Caki2 (cell line): ENCODE measurements around the gene UNK. TPM values are rescaled to one million over a fixed set of nuclear protein-coding genes. Genes with fewer than 3 reads are reported as not detected.

Experiments
- DNase-seq: peaks from one replicate; pipeline ENCODE4 v3.0.0-alpha.2; 2015; ENCODE audit warnings: low read depth
- in situ Hi-C: cut with HindIII; loops from 2 replicates; pipeline ENCODE4 v1.10.0; 2016; ENCODE audit warnings: low sequenced_read_pairs, low pct_unique_long_range_greater_than_20kb, mixed read lengths
- total RNA-seq: library from RNA; depleted of rRNA; stranded (reverse); fragments of >200 nt; shearing (Covaris generic); gene quantifications from 2 replicates; pipeline ENCODE4 v1.2.3, GENCODE V29; 2014; ENCODE audit warnings: low replicate concordance

The UNK gene
- total RNA-seq, 1 experiment from 2014 or later, result 37.1 TPM

- in situ Hi-C loops, result no loop called here
- no peak for DNase-seq
Measured at GRCh38 chr17:75812096-75813013, 27.7 kb downstream of the UNK start.

- in situ Hi-C loops, result no loop called here
Measured at GRCh38 chr17:75813081-75814020, 28.7 kb downstream of the UNK start.

GRCh38 chr17:75814021-75814395 lies 29.4 kb downstream of the UNK start:
- in situ Hi-C loops, result no loop called here
- no peak for DNase-seq

More at GRCh38 chr17:75813081-75814020, 28.7 kb downstream of the UNK start:
- no peak for DNase-seq

GRCh38 chr17:75814900-75815373 lies 30.3 kb downstream of the UNK start:
- peak; percentile 30 for DNase-seq
- in situ Hi-C loops, result no loop called here

GRCh38 chr17:75815399-75815798 lies 30.8 kb downstream of the UNK start:
- DNase-seq, result no peak
- in situ Hi-C loops, result no loop called here

- in situ Hi-C loops, result no loop called here
- DNase-seq, result no peak
Measured at GRCh38 chr17:75816693-75817092, 32.1 kb downstream of the UNK start.

GRCh38 chr17:75817571-75817970 lies 33.0 kb downstream of the UNK start:
- DNase-seq, result no peak
- in situ Hi-C loops, result no loop called here

- in situ Hi-C loops, result no loop called here
- no peak for DNase-seq
Measured at GRCh38 chr17:75818326-75818885, 33.8 kb downstream of the UNK start.

GRCh38 chr17:75819116-75819515 lies 34.5 kb downstream of the UNK start:
- in situ Hi-C loops, result no loop called here
- no peak for DNase-seq

- in situ Hi-C loops, result no loop called here
- DNase-seq, result no peak
Measured at GRCh38 chr17:75819678-75820077, 35.1 kb downstream of the UNK start.

- in situ Hi-C loops, result no loop called here
Measured at GRCh38 chr17:75820094-75821080, 35.8 kb downstream of the UNK start.

GRCh38 chr17:75821552-75821951 lies 36.9 kb downstream of the UNK start:
- in situ Hi-C loops, result no loop called here
- DNase-seq, result no peak

More at GRCh38 chr17:75820094-75821080, 35.8 kb downstream of the UNK start:
- no peak for DNase-seq

GRCh38 chr17:75822119-75822799 lies 37.7 kb downstream of the UNK start:
- in situ Hi-C loops, result no loop called here
- DNase-seq, result no peak

- in situ Hi-C loops, result no loop called here
- DNase-seq, result no peak
Measured at GRCh38 chr17:75822800-75823166, 38.2 kb downstream of the UNK start.

GRCh38 chr17:75823257-75824041 lies 38.8 kb downstream of the UNK start:
- no peak for DNase-seq
- in situ Hi-C loops, result no loop called here

GRCh38 chr17:75824050-75824552 lies 39.5 kb downstream of the UNK start:
- no peak for DNase-seq

More at GRCh38 chr17:75824050-75824552, 39.5 kb downstream of the UNK start:
- in situ Hi-C loops, result no loop called here
